HG03103 (cell line): Measurements from ENCODE around the gene SLC44A5.

Experiments used
- ATAC-seq: cut with Tn5 transposase; IDR thresholded peaks from one replicate; pipeline ENCODE4 v1.9.1; 2021; ENCODE audit warnings: low read depth; ENCODE audit not compliant: unreplicated experiment

Gene SLC44A5

GRCh38 chr1:75589637-75590036, 21.3 kb downstream of the SLC44A5 start:
- ATAC-seq, result no peak

GRCh38 chr1:75588779-75589475, 22.0 kb downstream of the SLC44A5 start:
- no peak for ATAC-seq

GRCh38 chr1:75587692-75588091, 23.2 kb downstream of the SLC44A5 start:
- ATAC-seq, result no peak

DNA sequence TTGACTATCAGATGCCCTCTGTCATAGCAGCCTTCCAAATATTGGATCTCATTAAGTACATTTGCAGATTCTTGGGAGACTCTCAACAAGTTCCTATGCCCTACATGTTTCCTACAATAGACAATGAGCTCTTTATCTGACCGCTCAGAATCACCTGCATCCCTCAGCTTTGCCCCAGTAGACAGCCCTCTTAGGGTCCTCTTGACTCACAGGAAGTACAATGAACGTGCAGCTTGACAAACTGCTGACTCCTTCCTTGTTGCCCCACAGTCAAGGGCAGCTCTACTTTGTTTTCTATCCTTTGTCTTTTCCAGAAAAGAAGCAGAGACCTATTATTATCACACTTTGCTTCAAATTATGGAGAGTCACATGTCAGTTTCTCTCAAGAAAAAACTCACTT, 27.6 kb downstream of the SLC44A5 start:
- no peak for ATAC-seq

GRCh38 chr1:75582725-75583261, 28.1 kb downstream of the SLC44A5 start:
- no peak for ATAC-seq

DNA sequence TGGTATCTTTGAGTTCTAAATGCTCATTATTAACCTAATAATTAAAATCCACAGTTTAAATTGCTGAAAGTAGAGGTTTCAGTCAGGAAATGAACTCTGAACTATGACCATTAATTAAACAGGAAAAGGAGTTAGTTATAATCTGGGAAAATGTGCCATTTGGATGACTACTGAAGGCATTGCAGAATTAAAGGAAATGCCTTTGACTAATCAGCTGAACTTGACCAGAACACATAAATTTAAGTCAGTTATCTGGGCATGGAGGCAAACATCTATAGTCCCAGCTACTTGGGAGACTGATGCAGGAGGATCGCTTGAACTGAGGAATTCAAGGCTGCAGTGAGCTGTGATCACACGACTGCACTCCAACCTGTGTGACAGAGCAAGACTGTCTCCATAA, 31.9 kb downstream of the SLC44A5 start:
- no peak for ATAC-seq

GRCh38 chr1:75575837-75576236, 35.1 kb downstream of the SLC44A5 start:
- ATAC-seq, result no peak

DNA sequence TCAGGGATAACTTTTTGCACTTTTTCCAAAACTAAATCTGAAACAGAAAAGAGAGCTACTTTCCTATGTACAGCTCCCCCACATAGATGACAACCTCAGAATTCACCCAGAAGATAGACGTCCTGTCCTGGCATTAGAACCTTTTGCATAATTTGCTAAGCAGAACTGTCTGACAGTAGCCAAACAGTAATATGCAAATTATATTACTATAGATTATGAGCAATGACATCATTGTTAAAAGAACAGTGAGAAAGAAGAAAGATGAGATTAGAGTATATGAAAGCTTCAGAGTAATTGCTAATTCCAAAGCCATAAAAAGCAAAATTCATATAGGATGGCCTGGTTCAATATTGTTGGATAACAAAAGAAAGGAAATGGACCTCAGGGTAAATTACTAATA, 43.7 kb downstream of the SLC44A5 start:
- no peak for ATAC-seq

DNA sequence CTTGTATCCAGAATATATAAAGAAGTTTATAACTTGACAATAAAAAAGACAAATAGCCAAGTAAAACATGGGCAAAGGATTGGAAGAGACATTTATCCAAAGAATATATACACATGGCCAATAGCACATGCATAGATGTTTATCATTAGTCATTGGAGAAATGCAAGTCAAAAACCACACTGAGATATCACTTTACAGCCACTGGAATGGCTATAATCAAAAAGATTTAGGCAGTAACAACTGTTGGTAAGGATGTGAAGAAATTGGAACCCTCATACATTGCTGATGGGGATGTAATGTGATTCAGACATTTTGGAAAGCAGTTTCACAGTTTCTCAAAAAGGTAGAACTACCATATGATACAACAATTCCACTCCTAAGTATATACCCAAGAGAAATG, 51.1 kb downstream of the SLC44A5 start:
- no peak for ATAC-seq

- no peak for ATAC-seq
These were observed 51.8 kb downstream of the SLC44A5 start for GRCh38 chr1:75559136-75559535.

DNA sequence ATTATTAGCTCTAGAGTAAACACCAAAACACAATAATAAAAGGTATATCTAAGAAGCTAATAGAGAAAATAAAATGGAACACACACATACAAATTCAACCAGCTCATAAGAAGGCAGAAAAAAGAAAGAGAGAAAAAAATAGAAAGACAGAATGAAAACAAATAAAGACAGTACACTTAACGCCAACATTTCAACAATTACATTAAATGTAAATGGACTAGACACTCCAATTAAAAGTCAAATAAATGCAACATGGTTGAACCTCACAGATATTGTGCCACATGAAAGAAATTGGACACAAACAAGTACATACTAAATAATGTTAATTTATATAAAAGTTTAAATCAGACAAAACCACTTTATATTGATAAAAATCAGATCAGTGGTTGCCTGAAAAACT, 56.0 kb downstream of the SLC44A5 start:
- no peak for ATAC-seq

GRCh38 chr1:75554181-75554580, 56.7 kb downstream of the SLC44A5 start:
- ATAC-seq, result no peak

- no peak for ATAC-seq
These were observed 60.4 kb downstream of the SLC44A5 start for GRCh38 chr1:75550559-75550958.

DNA sequence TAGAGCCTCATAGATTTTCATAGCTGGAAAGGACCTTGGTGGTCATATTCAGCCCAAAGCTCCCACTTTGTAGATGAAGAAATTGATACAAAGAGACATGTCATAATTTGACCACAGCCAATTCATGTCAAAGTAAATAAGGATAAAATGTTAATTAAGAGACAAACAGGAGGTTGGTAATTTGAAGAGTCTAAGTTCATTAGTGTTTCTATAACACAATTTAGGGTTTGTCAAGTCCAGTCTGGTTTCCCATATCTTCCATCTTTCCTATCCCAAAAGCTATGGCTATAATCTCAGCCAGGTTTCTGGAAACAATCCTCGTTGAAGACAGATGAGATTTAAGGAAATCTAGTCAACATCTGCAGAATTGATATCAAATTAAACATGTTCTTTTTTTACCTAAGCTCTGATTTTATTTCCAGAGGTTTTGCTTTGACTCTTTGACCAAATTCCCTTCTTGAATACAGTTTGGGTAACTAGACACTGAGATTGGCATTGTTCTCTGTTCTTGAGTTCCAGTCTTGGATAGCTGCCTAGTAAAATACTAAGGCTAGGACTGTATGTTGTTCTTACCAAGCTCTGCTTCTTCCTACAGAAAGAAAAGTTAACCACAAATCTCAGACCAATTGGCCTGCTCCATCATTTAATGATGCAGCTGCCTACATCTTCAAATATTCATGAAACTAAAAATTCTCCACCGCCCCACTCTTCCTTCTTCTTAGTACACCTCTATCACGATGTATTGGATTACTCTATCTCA, 62.0 kb downstream of the SLC44A5 start:
- ATAC-seq, result no peak

- no peak for ATAC-seq
These were observed 67.2 kb downstream of the SLC44A5 start for GRCh38 chr1:75543705-75544104.

DNA sequence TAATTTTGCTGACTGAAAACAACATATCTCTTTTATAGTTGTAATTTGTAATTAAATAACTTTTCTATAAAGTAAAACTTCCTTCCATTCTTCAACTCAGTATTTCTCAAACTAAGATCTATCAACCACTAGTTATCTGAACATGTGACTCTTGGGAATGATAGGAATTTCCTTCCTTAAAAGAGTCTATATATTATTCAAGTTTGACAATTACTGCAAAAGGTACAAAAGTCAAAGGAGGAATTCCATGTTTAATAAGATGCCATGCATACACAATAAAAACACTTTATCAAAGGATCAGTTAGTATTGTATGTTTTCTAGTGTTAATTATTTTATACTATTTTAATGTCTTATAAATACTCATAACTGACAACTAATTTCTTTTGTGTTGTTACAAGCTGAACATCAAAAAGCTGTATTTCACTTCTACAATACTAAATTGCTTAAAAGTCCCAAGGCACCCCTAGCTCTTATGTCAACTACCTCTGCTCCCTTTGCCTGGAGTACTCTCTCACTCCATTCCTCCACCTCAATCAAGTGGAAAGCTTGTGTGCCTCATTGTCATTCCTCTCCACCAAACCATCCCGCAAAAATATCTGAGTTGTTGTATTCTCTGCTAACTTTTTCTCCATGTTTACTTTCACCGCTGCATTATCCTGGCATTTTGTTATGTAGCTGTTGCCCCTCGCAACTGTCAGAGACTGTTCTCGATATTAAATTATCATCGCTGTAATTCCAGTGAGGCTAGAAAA, 67.9 kb downstream of the SLC44A5 start:
- no peak for ATAC-seq

- ATAC-seq, result no peak
These were observed 71.4 kb downstream of the SLC44A5 start for GRCh38 chr1:75539230-75540116.

GRCh38 chr1:75533085-75533484, 77.8 kb downstream of the SLC44A5 start:
- ATAC-seq, result no peak

GRCh38 chr1:75531570-75531969, 79.3 kb downstream of the SLC44A5 start:
- ATAC-seq, result no peak

- no peak for ATAC-seq
These were observed 81.4 kb downstream of the SLC44A5 start for GRCh38 chr1:75529488-75529887.
